CD4-positive, alpha-beta T cell treated with Interleukin-4 for 1 hour (primary cell): ENCODE results near the gene C14orf93.

Experiments used
- DNase-seq, 2 donors: peaks; one replicate each; pipeline ENCODE4 v3.0.0-alpha.2; 2020 to 2022

Gene C14orf93

GRCh38 chr14:23045419-23046357, 35.7 kb upstream of the C14orf93 start:
- no peak for DNase-seq

GRCh38 chr14:23044840-23045239, 34.9 kb upstream of the C14orf93 start:
- no peak for DNase-seq

GRCh38 chr14:23043754-23044153, 33.8 kb upstream of the C14orf93 start:
- no peak for DNase-seq

- no peak for DNase-seq
These were observed 33.2 kb upstream of the C14orf93 start for GRCh38 chr14:23043145-23043544.

GRCh38 chr14:23042162-23042965, 32.4 kb upstream of the C14orf93 start, which contains the start of gene PSMB11:
Gene PSMB11, plus strand, starts transcription at chr14:23042212. Its CDS starts 14 bp downstream, at chr14:23042226.
- no peak for DNase-seq

GRCh38 chr14:23041729-23042128, 31.8 kb upstream of the C14orf93 start:
- no peak for DNase-seq

- no peak for DNase-seq
These were observed 30.2 kb upstream of the C14orf93 start for GRCh38 chr14:23040100-23040499.

GRCh38 chr14:23035303-23036144, 25.6 kb upstream of the C14orf93 start:
- DNase-seq: no peak

- peak; percentile 94 to 95 for DNase-seq
These were observed 24.8 kb upstream of the C14orf93 start, which contains the start of gene PSMB5 for GRCh38 chr14:23034498-23035302. Gene PSMB5, minus strand, starts transcription at chr14:23034900. Its CDS starts 19 bp downstream, at chr14:23034881.

GRCh38 chr14:23033801-23034497, 24.0 kb upstream of the C14orf93 start:
- DNase-seq: no peak

- DNase-seq: no peak
These were observed 23.3 kb upstream of the C14orf93 start for GRCh38 chr14:23033251-23033727.

GRCh38 chr14:23030936-23031335, 21.0 kb upstream of the C14orf93 start:
- no peak for DNase-seq

- DNase-seq: peak in 1 of 2 donors; percentile 41
These were observed 18.9 kb upstream of the C14orf93 start for GRCh38 chr14:23028799-23029198.

- no peak for DNase-seq
These were observed 15.3 kb upstream of the C14orf93 start for GRCh38 chr14:23025151-23025814.

- DNase-seq: no peak
These were observed 14.7 kb upstream of the C14orf93 start for GRCh38 chr14:23024612-23025075.

GRCh38 chr14:23023795-23024152, 13.8 kb upstream of the C14orf93 start:
- DNase-seq: no peak

GRCh38 chr14:23023022-23023794, 13.3 kb upstream of the C14orf93 start:
- no peak for DNase-seq

- DNase-seq: no peak
These were observed 12.0 kb upstream of the C14orf93 start for GRCh38 chr14:23021889-23022442.

- no peak for DNase-seq
These were observed 11.5 kb upstream of the C14orf93 start for GRCh38 chr14:23021434-23021833.
